HG03139 (cell line): ENCODE results near the gene DDX27.
"Not testable (repeated sequence)": the region's sequence is repeated elsewhere in the genome, so short reads cannot be mapped to it uniquely, and the experiment has no call there.

Experiments
- ATAC-seq: cut with Tn5 transposase; IDR thresholded peaks from one replicate; pipeline ENCODE4 v1.9.1; 2021; ENCODE audit not compliant: unreplicated experiment

The DDX27 gene, protein sequence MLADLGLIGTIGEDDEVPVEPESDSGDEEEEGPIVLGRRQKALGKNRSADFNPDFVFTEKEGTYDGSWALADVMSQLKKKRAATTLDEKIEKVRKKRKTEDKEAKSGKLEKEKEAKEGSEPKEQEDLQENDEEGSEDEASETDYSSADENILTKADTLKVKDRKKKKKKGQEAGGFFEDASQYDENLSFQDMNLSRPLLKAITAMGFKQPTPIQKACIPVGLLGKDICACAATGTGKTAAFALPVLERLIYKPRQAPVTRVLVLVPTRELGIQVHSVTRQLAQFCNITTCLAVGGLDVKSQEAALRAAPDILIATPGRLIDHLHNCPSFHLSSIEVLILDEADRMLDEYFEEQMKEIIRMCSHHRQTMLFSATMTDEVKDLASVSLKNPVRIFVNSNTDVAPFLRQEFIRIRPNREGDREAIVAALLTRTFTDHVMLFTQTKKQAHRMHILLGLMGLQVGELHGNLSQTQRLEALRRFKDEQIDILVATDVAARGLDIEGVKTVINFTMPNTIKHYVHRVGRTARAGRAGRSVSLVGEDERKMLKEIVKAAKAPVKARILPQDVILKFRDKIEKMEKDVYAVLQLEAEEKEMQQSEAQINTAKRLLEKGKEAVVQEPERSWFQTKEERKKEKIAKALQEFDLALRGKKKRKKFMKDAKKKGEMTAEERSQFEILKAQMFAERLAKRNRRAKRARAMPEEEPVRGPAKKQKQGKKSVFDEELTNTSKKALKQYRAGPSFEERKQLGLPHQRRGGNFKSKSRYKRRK

DNA sequence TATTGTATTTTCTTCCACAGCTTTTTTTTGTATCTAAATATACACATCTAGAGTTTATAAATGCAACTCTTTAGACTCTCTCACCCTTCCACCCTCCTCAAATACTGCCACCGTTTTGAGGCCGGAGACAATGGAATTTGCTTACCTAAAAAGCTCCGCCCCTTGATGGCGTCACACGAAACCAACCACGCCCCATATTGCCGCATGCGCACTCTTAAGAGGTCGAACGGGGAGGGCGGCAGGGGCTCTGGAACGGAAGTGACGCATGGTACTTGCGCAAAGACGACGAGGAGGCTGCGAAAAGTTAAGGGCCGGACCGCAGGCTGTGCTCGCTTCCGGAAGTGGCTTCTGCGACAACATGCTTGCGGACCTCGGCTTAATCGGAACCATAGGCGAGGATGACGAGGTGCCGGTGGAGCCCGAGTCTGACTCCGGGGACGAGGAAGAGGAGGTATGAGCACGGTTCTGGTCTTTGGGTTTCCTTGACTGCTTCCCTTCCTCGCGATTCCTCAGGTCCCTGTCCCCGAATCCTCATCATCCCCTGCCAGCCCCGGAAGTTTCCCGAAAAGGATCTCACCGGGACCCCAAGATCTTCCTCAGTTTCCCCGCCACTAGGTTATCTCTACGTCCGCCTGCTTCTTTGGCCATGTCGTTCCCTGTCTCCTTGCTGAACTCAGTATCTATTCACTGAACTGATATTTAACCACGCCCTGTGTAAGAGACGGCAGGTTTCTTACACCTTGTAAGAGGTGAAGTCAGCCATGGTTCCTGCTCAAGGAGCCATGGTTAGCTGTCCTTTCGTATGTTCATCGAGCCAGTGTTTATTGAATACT, at the start of gene DDX27:
DDX27 (plus strand) TSS at position 326 of the 833 bp plus-strand sequence; CDS start at position 359, 33 bp downstream.
- peak; percentile 84 for ATAC-seq

DNA sequence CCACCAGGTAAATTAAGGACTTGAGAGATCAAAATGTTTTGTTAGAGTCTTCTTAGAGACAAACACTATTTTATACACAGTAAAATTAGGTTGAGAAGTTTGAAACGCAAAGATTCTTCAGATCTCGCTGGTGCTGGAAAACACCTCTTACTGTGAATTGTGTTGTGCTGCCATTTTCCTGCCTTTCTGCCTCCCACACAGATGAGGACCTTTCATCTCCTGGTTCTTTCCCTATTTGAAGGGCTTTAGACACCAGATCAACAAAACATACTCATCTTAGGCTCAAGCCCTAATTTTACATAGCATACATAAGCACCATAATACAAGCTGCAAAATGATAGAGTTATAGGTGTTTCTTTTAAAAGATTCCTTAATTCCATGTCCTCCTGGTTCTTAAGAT, 49.7 kb upstream of the DDX27 start:
- ATAC-seq: no peak

DNA sequence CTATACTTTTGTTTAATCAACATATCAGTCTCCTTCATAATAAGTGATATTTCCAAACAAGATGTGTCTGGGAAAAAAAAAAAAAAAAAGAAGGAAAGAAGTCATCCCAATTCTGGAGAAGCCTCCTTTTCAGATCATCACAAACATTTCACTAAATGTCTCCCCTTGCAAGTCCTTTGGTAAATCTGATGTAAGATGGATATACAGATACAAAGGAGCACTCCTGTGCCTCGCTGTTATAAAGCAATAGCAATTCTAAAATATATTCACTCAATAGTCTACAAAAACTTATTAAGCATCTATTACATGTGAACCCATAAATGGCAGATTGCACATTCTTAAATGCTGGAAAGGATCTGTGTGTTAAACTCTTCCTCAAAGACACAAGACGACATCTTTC, 48.5 kb upstream of the DDX27 start:
- ATAC-seq: no peak

DNA sequence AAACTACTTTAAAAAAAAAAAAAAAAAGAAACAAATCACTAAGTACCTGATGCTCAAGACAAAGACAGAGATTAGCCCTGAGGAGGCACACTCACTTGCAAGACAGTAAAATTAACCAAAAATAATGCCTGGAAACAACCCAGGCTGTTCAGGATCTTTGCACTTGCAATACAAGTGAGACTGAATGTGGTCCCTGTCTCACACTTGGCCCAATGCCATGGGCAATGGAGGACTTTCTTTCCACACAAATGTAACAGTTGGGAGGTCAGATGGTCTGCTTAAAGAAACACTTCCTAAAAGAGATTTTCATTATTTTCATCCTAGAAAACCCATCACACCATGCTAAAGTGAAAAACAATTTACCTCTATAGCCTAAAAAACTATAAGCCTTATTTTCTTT, 47.3 kb upstream of the DDX27 start:
- ATAC-seq: no peak

DNA sequence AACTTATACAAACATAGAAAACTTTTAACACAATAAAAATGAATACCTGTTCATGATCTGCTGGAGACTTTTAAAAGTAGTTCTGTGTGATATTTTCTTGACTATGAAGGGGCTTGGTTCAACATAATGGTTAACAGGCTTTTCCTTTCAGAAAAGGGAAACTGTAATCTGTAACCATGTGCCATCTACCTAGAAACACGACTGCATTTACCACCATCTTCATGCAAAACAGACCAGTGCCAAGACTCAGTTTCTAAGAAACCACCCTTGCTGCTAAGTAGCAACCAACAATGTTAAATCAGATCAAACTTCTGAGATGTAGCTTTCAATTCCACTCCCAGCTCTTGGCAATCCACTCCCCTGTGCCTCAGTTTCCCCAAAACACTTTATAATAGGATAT, 46.8 kb upstream of the DDX27 start:
- ATAC-seq: no peak

DNA sequence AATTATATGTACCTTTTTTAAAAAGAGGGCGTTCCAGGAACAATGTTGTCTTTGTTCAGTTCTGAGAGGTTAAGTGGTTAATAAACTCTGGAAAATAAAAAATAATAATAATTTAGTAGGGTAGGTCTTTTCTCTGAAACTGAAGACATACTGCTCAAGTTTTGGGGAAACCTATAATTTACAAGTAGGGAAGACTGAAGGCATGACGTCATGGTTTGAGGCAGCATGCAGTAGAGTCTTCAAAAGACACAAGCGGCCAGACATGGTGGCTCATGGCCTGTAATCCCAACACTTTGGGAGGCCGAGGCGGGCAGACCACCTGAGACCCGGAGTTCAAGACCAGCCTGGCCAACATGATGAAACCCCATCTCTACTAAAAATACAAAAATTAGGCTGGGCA, 45.0 kb upstream of the DDX27 start:
- no peak for ATAC-seq

DNA sequence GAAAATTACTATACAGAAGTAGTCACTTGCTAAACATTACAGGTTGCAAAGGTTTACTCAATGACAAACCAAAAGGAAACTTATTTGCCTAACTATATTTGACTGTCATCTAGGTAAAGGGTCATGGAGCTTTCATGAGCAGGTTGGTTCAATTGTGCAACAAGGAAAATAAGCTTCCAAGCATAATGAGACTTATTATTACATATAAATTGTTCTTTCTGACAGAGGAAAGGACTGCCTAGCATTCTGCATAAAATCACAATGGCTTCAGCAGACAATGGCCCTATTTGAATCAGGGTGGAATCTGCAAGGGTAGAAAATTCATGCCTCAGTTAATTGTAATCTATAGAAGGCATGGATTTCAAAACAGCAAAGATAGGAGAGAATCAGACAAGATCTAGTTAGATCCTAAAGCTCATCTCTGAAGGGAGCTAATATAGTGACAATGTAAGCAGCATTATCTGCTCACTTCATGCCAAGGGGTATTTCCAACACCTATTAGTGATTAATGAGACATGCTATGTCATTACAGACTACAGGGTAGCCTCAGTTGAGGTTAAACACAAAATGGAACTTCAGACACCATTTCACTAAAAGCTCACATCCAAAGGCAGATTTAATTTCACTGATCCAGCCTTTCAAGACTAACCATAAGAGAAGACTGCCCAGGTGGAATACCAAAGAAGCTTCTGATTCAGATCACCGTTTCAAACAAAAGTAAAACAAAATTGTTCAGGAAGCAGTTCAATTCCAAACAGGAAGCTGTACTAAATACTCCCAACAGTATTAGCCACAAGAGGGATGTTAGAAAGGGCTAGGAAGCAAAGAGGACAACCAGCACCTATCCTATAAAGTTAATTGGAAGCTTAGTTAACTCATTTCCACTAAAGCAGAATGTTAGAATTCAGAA, 39.6 kb upstream of the DDX27 start:
- ATAC-seq: peak; percentile 59

DNA sequence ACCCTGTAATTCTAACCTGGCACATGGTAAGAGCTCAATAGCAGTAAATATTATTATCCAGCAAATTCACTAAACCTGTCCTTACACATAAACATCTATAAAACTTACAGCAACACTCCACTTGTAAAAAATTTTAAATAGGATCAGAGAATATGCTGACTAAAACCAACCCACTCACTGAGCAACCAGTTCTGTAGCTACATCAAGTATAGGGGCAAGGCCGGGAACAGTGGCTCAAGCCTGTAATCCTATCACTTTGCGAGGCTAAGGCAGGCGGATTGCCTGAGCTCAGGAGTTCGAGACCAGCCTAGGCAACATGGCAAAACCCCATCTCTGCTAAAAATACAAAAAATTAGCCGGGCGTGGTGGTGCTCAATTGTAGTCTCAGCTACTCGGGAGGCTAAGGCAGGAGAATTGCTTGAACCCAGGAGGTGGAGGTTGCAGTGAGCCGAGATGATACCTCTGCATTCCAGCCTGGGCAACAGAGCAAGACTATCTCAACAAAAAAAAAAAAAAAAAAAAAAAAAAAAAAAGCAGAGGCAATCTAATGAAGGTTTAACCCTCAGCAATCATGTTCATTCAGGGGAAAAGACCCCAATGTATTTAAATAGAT, 37.8 kb upstream of the DDX27 start:
- no peak for ATAC-seq

DNA sequence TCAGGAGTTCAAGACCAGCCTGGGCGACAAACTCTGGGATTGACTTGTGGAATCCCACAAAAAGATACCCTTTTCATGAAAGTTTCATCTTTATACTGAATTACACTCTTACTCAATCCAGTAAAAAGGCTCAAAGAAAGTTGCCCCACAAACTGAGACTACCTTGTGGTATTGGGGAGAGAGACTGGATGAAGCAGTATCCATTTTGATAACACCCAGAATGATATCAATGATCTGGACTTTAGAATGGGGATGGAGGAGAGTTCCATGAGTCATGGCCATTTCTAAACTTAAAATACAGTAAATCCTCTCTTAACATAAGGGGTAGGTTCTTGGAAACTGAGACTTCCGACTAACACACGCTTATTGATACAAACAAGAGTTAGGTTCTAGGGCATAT, 35.8 kb upstream of the DDX27 start:
- no peak for ATAC-seq

DNA sequence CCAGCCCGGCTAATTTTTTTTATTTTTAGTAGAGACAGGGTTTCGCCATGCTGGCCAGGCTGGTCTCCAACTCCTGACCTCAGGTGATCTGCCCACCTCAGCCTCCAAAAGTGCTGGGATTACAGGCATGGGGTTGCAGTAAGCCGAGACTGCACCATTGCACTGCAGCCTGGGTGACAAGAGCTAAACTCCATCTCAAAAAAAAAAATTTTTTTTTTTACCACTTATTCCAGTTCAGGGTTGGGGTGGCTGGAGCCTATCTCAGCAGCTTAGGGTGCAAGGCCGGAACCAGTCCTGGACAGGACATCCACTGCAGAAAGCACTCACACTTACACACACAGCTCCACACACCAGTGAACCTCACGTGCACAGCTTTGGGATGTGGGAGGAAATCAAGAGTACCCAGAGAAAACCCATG, 35.1 kb upstream of the DDX27 start:
- ATAC-seq: not testable (repeated sequence)

DNA sequence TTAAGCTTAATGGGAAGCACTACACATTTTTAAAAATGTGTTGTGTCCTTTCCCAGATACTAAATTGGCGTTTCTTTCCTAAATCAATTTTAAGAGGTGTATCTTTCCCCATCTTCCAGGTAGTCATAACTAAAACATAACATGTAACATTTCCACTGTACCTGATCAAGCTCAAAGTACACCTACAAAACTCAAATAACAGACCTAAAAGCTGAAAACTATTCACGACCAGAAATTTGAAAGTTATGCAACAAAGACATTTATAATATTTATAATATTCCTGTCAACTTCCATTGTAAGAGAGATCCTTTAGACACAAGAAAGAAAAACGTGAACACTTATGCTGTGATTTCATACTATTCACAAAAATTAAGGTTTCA, 34.5 kb upstream of the DDX27 start:
- no peak for ATAC-seq

DNA sequence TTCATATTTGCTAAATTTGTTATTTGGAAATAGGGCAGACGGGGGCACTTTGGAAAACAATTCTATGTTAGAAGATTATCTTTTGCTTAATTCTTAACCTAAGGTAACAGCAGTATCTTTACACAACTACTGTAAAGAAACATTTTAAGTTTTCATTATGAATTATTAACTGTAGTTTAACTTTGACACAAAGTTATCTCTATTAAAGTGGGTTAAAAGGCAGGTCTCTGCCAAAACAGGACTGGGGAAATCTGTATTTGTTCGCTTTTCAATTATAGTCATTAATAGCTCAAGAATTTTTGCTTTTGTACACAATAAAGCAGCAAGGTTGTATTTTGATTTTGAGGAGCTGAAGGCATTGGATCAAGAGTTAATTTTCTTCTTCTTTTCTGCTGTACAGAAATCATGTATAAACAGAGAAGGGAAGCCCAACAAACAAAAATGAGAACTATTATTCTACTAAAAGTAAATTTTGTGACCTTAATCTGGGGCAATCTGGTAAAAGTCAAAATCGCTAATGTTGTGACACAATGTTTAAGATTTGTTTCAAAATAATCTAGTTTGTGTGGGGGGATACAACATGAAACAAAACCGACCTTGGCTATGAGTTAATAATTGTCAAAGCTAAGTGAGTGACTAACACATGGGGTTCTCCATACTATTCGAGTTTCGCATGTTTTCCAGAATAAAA, 34.0 kb upstream of the DDX27 start:
- ATAC-seq: no peak

DNA sequence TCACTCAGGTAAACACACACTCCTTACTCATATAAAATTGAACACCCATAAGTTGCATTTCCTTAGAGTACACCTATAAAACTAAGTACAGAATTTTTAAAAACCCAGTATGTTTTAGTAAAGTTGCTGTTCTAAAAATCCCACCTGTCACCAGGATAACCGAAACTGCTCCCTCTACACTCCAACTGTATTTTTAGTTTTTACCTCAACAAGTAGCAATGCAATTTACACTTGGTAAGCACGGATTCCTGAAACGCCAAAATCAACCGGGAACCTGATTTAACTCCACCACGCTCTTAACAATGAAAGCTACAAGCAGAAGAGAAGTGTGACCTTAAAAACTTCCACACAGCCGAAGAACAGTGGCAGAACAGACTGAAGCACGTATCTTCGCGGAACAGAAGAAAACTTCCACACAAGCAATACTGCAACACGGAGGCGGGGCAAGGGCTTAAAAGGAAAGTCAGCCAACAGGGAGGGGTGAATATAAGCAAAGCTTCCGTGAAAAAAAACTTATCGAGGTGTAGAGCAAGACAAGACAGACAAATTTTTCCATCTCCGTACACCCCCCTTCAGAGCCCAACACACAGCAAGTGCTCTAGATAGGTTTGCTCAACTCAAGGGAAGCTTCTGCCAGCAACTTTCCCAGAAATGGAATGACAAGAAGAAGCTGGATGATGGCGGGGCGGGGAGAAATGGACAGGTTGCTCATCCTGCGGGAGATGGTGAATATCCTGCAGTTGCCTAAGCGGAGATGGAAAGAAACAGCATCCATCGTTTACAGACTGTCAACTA, 32.5 kb upstream of the DDX27 start:
- ATAC-seq: no peak

DNA sequence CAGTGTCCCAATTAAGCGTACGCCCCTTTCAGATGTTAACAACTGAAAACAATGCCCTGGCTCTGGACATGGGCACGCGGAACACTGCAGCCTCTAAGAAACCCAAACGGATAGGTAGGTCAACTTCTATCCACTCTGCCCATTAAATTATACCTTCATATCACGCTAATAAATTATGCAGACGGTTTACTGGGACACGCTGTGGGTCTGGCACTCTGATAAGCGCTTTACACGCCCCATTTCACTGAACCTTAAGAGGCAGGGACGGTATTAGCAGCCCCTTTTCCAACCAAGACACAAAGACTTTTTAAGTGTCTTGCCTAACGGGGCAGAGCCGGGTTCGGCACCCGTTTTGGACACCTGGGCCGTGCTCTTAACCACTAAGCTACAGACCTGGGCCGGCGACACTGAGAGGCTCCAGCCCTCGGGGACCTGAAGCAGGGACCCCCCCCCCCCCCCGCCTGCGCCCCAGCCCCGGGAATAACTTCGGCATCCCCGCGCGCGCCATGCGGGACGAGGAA, 31.8 kb upstream of the DDX27 start:
- ATAC-seq: no peak

DNA sequence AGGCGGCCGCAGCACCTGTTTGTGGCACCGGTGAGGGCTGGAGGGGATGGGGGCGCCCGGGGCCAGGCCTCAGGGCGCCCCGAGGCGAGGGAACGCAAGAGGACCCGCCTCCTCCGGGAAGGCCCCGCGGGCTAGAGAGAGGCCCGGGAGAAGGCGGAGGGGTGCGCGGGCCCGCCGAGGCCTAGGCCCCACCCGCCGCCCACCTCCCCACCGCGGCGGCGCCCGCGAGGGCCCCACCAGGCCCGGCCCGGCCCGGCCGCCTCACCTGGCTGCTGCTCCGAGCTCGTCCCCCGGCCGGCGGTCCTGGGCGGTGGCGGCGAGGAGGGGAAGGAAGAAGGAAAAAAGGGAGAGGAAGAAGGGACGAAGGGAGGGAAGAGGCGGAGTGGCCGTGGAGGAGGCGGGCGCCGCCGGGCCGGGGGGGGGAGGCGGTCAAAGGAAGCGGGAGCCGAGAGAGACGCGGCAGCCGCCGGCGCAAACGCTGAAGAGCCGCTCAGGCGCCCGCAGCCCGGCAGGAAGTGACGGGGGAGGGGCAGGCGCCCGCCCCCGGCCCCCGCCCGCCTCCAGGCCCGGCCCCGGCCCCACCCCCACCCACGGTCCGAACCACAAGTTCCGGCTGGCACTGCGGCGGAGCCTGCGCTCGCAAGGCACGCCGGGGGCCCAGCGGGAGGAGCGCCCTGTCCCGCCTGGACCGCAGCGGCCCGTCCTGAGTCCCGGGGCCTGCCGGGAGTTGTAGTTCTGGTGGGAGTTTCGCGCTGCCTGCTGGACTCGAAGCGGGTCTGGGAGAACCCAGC, 31.2 kb upstream of the DDX27 start, which contains the start of gene STAU1:
STAU1 (minus strand) TSS at position 484 of the 791 bp plus-strand sequence. CDS start 22,133 bp downstream, outside the sequence.
- ATAC-seq: peak; percentile 89

DNA sequence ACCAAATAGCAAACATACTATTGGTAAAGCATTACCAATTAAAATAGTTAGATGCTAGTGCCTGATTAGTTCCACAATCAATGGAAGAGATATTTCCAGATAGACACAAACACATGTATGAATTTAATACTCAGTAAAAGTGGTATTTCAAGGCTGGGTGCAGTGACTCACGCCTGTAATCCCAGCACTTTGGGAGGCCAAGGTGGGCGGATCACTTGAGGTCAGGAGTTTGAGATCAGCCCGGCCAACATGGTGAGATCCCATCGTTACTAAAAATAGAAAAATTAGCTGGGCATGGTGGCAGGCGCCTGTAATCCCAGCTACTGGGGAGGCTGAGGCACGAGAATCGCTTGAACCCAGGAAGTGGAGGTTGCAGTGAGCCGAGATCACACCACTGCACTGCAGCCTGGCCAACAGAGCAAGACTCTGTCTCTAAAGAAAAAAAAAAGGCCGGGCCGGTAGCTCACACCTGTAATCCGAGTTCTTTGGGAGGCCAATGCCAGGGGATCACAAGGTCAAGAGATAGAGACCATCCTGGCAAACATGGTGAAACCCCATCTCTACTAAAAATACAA, 26.2 kb upstream of the DDX27 start:
- ATAC-seq: not testable (repeated sequence)

DNA sequence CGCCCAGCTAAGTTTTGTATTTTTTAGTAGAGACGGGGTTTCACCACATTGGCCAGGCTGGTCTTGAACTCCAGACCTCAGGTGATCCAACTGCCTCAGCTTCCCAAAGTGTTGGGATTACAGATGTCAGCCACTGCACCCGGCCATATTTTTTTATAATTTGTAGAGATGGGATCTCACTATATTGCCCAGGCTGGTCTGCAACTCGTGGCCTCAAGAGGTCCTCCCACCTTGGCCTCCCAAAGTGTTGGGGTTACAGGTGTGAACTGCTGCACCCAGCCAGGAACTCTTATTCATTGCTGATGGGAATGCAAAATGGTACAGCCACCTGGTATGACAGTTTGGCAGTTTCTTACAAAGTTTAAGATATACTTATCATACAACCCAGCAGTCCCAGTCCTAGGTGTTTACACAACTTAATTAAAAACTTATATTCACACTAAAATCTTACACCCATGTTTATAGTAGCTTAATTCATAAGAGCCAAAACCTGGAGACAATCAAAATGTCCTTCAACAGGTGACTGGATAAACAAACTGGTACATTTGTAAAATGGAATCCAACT, 19.4 kb upstream of the DDX27 start:
- ATAC-seq: no peak
